Neural progenitor cell (in vitro differentiated cells): ENCODE measurements around the gene SERTM1.

Source experiments
- EZH2 ChIP-seq: fragments of 200-600 bp; sonication (generic); IDR thresholded peaks from 2 replicates; pipeline ENCODE4 v1.6.1; 2017; ENCODE audit warnings: antibody characterized with exemption, mild to moderate bottlenecking, moderate library complexity
- TF ChIP-seq, protein P1 (sequence below): fragments of 200-600 bp; sonication (generic); IDR thresholded peaks from 2 replicates; pipeline ENCODE4 v1.5.1; 2017; ENCODE audit warnings: antibody characterized with exemption, mild to moderate bottlenecking

DNA sequence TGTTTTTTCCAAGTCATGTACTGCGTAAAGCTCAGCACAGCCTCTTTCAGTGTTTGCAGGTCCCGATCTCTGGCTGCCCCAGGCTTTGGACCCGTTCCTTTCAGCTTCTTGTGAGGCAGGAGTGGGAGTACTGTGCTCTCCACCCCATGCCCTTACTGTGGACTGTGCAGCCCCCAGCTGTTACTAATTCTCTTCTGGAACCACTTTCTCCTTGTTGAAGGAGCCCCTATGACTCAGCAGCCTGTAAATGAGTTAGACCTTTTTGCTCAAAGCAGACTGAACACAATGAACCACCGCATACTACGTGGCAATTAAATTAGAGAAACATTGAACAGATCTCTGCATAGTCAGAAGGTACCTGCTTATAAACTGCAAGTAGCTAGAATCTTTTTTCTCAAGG, 39.0 kb downstream of the SERTM1 start:
- TF ChIP-seq, protein P1, sequence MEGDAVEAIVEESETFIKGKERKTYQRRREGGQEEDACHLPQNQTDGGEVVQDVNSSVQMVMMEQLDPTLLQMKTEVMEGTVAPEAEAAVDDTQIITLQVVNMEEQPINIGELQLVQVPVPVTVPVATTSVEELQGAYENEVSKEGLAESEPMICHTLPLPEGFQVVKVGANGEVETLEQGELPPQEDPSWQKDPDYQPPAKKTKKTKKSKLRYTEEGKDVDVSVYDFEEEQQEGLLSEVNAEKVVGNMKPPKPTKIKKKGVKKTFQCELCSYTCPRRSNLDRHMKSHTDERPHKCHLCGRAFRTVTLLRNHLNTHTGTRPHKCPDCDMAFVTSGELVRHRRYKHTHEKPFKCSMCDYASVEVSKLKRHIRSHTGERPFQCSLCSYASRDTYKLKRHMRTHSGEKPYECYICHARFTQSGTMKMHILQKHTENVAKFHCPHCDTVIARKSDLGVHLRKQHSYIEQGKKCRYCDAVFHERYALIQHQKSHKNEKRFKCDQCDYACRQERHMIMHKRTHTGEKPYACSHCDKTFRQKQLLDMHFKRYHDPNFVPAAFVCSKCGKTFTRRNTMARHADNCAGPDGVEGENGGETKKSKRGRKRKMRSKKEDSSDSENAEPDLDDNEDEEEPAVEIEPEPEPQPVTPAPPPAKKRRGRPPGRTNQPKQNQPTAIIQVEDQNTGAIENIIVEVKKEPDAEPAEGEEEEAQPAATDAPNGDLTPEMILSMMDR = no peak
- TF ChIP-seq EZH2 = no peak
